OCI-LY1 (cell line): ENCODE measurements around the gene PPP1R2C.

ENCODE experiments used
- H2AFZ ChIP-seq: fragments of 200-600 bp; sonication (generic), shearing (Covaris generic); 2 replicates; pipeline ENCODE4 v1.6.0; 2014; ENCODE audit warnings: antibody characterized with exemption, mild to moderate bottlenecking, low read length
- H3F3A ChIP-seq: fragments of 200-600 bp; sonication (generic), shearing (Covaris generic); 2 replicates; pipeline ENCODE4 v1.6.0; 2014; ENCODE audit warnings: mild to moderate bottlenecking, antibody characterized with exemption, low read length, moderate library complexity; ENCODE audit not compliant: insufficient read depth
- H3K27ac ChIP-seq: fragments of 200-600 bp; sonication (generic); 2 replicates; pipeline ENCODE4 v1.5.1; 2014; ENCODE audit warnings: low read length, mixed run types, mild to moderate bottlenecking, low read depth; ENCODE audit not compliant: poor library complexity, severe bottlenecking
- H3K27me3 ChIP-seq: fragments of 200-600 bp; sonication (generic); 2 replicates; pipeline ENCODE4 v1.6.0; 2014; ENCODE audit warnings: antibody characterized with exemption, mild to moderate bottlenecking, low read length, moderate library complexity; ENCODE audit not compliant: insufficient read depth
- H3K36me3 ChIP-seq: fragments of 200-600 bp; sonication (generic); 2 replicates; pipeline ENCODE4 v1.6.1; 2014; ENCODE audit warnings: mild to moderate bottlenecking, antibody characterized with exemption, low read length, moderate library complexity, mixed read lengths; ENCODE audit not compliant: insufficient read depth
- H3K4me1 ChIP-seq: fragments of 200-600 bp; sonication (generic); 2 replicates; pipeline ENCODE4 v1.5.1; 2014; ENCODE audit warnings: mild to moderate bottlenecking, low read length, moderate library complexity; ENCODE audit not compliant: insufficient read depth, severe bottlenecking
- H3K4me2 ChIP-seq: fragments of 200-600 bp; sonication (generic), shearing (Covaris generic); 2 replicates; pipeline ENCODE4 v1.6.1; 2014; ENCODE audit warnings: low read length
- H3K4me3 ChIP-seq: fragments of 200-600 bp; sonication (generic); 2 replicates; pipeline ENCODE4 v1.5.1; 2014; ENCODE audit warnings: low read length, low read depth, mild to moderate bottlenecking, mixed read lengths; ENCODE audit not compliant: poor library complexity, severe bottlenecking
- H3K79me2 ChIP-seq: fragments of 200-600 bp; shearing (Covaris generic); 2 replicates; pipeline ENCODE4 v1.6.1; 2016; ENCODE audit warnings: mixed run types, low read length, mixed read lengths; ENCODE audit not compliant: insufficient read depth
- H3K9ac ChIP-seq: fragments of 200-600 bp; sonication (generic), shearing (Covaris generic); 2 replicates; pipeline ENCODE4 v1.6.1; 2014; ENCODE audit warnings: mild to moderate bottlenecking, low read length, mixed read lengths
- H3K9me2 ChIP-seq: fragments of 200-600 bp; sonication (generic), shearing (Covaris generic); 2 replicates; pipeline ENCODE4 v1.6.1; 2014; ENCODE audit warnings: low read depth, mild to moderate bottlenecking, low read length, mixed read lengths
- H3K9me3 ChIP-seq: fragments of 200-600 bp; shearing (Covaris generic); 2 replicates; pipeline ENCODE4 v1.6.1; 2014; ENCODE audit warnings: low read length, mixed read lengths
- H4K20me1 ChIP-seq: fragments of 200-600 bp; sonication (generic), shearing (Covaris generic); 2 replicates; pipeline ENCODE4 v1.6.0; 2016; ENCODE audit warnings: mild to moderate bottlenecking, low read length; ENCODE audit not compliant: insufficient read depth
- EZH2 ChIP-seq: fragments of 200-600 bp; sonication (generic), shearing (Covaris generic); IDR thresholded peaks from 2 replicates; pipeline ENCODE4 v1.8.0; 2017; ENCODE audit warnings: borderline replicate concordance, mixed run types, mild to moderate bottlenecking, antibody characterized with exemption, low read length, moderate library complexity, mixed read lengths
- TF ChIP-seq, protein P1 (sequence below): fragments of 200-600 bp; sonication (generic), shearing (Covaris generic); IDR thresholded peaks from 2 replicates; pipeline ENCODE4 v1.5.1; 2017; ENCODE audit warnings: mild to moderate bottlenecking, antibody characterized with exemption, low read length, moderate library complexity, mixed read lengths

Gene PPP1R2C

DNA sequence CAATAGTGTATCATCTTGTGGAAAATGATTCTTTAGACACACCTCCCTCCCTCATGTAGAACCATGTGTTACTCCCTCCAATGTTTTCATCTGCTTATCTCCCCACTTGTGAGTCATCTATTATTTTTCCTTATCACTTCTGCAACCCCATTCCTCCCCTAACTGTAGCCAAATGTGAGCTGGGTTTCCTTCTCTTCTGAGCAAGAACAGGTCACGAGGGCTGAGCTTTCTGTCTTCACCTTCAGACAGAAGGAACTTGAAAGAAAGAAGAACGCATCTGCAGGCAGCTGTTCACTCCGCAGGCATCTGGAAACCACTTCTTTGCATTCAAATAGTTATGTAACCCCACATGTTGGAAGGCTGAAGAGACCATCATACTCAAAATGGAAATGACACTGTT, 1.8 kb downstream of the PPP1R2C start:
- Histone ChIP-seq H3K27ac (peak overlapping the region; percentile 83), H3K79me2 (no peaks in the 10 kb centered on the region), H3K36me3 (no peaks in the 10 kb centered on the region; the same call in 1 of the 2 replicates), H3F3A (no peaks in the 10 kb centered on the region), H3K27me3 (no peaks in the 10 kb centered on the region), H3K4me3 (no peak overlapping the region), H4K20me1 (no peaks in the 10 kb centered on the region), H3K9ac (peak overlapping the region; percentile 4; the same call in 1 of the 2 replicates), H3K4me1 (peaks cover 52% of the 10 kb centered on the region), H2AFZ (no peak overlapping the region), H3K9me3 (0 out of 2 replicates have a peak, but pooled peaks cover 3% of the 10 kb centered on the region), H3K9me2 (no peaks in the 10 kb centered on the region), H3K4me2 (peak overlapping the region; percentile 37; the same call in 1 of the 2 replicates)
- TF ChIP-seq, protein P1, sequence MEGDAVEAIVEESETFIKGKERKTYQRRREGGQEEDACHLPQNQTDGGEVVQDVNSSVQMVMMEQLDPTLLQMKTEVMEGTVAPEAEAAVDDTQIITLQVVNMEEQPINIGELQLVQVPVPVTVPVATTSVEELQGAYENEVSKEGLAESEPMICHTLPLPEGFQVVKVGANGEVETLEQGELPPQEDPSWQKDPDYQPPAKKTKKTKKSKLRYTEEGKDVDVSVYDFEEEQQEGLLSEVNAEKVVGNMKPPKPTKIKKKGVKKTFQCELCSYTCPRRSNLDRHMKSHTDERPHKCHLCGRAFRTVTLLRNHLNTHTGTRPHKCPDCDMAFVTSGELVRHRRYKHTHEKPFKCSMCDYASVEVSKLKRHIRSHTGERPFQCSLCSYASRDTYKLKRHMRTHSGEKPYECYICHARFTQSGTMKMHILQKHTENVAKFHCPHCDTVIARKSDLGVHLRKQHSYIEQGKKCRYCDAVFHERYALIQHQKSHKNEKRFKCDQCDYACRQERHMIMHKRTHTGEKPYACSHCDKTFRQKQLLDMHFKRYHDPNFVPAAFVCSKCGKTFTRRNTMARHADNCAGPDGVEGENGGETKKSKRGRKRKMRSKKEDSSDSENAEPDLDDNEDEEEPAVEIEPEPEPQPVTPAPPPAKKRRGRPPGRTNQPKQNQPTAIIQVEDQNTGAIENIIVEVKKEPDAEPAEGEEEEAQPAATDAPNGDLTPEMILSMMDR, result no peak

DNA sequence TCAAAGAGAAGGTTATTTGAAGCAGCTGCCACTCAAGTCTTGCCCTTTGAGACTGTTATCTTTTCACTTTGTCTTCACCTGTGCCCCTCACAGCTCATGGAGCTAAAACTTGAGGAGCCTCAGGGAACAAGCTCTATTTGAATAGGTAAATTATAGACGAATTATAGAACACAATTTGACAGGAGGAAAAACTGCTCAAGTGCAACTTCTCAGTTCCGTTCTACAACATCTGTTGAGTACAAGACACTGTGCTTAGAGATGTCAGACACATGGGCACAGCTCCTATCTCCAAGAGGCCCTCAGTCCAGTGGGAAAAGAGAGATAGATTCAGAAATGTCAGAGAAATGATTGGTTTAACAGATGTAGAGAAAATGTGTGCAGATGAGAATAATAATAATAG, 5.1 kb downstream of the PPP1R2C start:
- no peaks in the 10 kb centered on the region for H3K27me3 ChIP-seq
- peak overlapping the region; percentile 46 for H3K9ac ChIP-seq
- H3K36me3 ChIP-seq, result no peaks in the 10 kb centered on the region
- H3K9me2 ChIP-seq, result no peaks in the 10 kb centered on the region
- H2AFZ ChIP-seq, result no peak overlapping the region
- no peaks in the 10 kb centered on the region for H3F3A ChIP-seq
- H3K4me2 ChIP-seq, result peak overlapping the region; percentile 51
- H3K4me3 ChIP-seq, result no peak overlapping the region
- TF ChIP-seq, protein P1, result no peak
- TF ChIP-seq EZH2, result no peak
- 0 out of 2 replicates have a peak, but pooled peaks cover 3% of the 10 kb centered on the region for H3K9me3 ChIP-seq
- peak overlapping the region; percentile 85 for H3K27ac ChIP-seq
- peaks cover 52% of the 10 kb centered on the region for H3K4me1 ChIP-seq
- no peaks in the 10 kb centered on the region for H4K20me1 ChIP-seq
- no peaks in the 10 kb centered on the region for H3K79me2 ChIP-seq

DNA sequence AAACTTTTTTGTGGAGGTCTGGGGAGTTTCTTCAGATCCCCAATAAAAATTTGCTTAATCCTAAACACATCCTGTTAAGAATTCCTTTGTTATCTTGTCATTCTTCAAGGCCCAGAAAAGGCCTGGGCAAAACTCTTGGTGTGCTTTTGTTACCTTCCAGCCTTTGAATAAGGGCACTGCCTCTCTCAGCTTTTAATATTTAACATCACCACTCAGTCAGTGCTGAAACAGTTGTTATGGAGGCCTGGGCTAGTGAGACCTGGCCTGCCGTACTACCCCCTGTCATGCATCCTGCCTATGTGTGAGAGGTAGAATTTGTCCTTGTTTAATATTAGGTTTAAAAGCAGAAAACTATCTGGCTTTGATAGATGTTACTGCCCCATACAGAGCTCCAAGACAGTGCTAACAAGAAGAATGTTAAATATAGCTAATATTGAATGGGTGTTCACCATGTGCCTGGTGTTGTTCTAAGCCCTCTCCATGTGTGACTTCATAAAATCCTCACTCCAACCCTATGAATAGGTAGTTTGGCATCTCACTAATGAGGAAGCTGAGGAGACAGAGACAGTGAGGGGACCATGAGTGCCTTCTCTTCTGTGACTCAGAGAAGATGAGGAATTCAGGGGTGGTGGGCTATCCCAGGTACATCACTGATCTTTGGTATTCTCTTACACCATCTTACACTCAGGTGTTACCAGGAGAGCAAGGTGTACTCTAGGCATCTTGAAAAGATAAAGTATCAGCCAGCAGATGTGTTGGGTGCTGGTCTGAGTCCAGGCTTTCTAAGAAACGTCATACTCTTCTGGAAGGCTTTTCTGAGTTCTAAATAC, 6.2 kb downstream of the PPP1R2C start:
- no peak overlapping the region for H2AFZ ChIP-seq
- TF ChIP-seq, protein P1, result no peak
- TF ChIP-seq EZH2, result no peak
- no peaks in the 10 kb centered on the region for H3K9me3 ChIP-seq
- no peaks in the 10 kb centered on the region for H3F3A ChIP-seq
- H3K4me3 ChIP-seq, result no peak overlapping the region
- H3K27me3 ChIP-seq, result no peaks in the 10 kb centered on the region
- H3K36me3 ChIP-seq, result no peaks in the 10 kb centered on the region
- peak overlapping the region; percentile 85 for H3K27ac ChIP-seq
- no peaks in the 10 kb centered on the region for H3K79me2 ChIP-seq
- peak overlapping the region; percentile 46; the same call in 1 of the 2 replicates for H3K9ac ChIP-seq
- no peaks in the 10 kb centered on the region for H4K20me1 ChIP-seq
- no peaks in the 10 kb centered on the region for H3K9me2 ChIP-seq
- peaks cover 49% of the 10 kb centered on the region for H3K4me1 ChIP-seq
- H3K4me2 ChIP-seq, result peak overlapping the region; percentile 51
